B cell (primary cell): ENCODE results near the gene MLLT6.

ENCODE experiments used
- CTCF ChIP-seq: fragments of 200-600 bp; IDR thresholded peaks from one replicate; pipeline ENCODE4 v1.8.0; 2022; ENCODE audit warnings: antibody characterized with exemption, mild to moderate bottlenecking
- EZH2 ChIP-seq: IDR thresholded peaks from 2 replicates; pipeline ENCODE4 v1.6.1; 2012; ENCODE audit warnings: borderline replicate concordance, low read depth, mild to moderate bottlenecking, moderate library complexity, low read length; ENCODE audit not compliant: insufficient read depth, poor library complexity, severe bottlenecking

DNA sequence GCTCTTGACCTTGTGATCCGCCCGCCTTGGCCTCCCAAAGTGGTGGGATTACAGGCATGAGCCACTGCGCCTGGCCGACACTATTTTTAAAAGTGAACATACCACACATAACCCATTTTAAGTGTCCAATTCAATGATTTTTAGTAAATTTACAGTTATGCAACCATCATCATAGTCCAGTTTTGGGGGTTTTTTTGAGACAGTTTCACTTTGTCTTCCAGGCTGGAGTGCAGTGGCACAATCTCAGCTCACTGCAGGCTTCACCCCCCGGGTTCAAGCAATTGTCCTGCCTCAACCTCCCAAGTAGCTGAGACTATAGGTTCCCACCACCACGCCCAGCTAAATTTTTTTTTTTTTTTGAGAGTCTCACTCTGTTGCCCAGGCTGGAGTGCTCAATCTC is 27.3 kb upstream of the MLLT6 start:
- TF ChIP-seq CTCF (no peak), EZH2 (no peak)
